LNCAP (cell line): ENCODE results near the gene OTOGL.

Experiments used
- TF ChIP-seq, protein P1 (sequence below): fragments of 450-650 bp; IDR thresholded peaks from 2 replicates; pipeline ENCODE4 v1.5.1; 2017; ENCODE audit warnings: mild to moderate bottlenecking

OTOGL gene, protein sequence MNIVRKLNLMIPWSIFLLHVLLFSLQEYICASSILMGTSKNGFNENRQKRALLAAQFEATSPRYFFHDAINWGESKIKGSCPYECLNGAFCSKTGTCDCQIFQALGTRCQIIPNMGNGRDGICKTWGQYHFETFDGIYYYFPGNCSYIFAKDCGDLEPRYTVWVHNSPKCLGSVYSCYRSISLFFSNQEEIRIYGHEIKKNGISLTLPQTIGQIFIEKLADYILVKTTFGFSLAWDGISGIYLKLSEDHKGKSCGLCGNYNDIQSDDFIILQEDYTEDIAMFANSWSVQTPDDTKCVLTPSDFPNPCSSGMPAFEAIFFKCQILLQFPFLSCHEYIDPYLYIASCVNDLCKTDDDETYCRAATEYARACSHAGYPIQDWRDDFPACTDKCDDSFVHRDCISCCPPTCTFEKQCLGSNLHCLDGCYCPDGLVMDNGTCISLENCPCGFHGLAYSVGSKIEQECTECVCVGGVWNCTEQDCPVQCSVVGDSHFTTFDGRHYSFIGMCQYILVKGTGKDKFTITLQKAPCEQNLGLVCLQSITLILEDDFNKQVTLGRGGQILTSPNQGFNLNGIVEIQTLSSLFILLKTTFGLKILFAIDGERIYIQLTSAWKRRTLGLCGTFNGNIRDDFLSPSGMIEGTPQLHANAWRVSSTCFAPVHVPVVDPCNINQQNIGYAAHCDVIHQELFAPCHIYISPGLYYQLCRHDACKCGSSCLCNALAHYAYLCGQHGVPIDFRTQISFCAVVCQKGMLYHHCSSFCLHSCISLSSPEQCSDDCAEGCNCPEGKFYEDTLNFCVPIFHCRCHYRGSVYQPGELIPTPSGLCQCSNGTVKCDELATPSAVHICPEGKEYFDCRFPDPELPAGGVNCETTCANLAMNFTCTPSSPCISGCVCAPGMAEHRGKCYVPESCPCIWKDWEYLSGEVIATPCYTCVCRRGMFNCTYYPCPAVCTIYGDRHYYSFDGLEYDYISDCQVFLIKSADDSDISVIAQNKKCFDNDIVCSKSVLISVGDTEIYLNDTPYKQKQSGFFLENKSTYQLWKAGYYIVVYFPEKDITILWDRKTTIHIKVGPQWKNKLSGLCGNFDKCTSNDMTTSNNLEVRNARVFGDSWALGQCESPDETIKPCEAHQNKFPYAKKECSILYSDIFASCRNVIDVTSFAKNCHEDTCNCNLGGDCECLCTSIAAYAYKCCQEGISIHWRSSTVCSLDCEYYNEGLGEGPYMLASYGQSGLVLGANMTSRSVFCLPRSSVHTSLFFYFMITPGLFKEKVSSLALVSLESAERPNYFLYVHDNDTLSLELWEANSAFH (N-terminal part only)

DNA sequence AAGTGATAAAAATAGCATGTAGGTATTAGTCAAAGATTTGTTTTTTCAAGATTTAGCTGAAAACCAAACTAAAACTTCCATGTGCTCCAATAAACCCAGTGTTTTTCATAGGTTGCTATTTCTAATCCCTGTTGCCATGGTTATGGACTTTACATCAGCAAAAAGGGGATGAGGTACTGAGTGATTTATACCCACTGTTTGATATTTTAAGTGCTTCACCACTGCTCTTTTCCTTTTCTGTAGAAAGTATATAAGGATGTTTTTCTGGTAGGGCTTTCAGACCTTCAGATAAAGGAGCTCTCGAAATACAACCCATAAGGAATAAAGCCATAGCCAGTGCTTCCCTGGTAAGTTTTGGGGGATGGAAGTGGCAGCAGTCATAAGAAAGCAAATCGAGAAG, at the start of gene OTOGL:
OTOGL (plus strand) TSS at position 279 of the 400 bp plus-strand sequence. CDS start 109,895 bp downstream, outside the sequence.
- TF ChIP-seq, protein P1, sequence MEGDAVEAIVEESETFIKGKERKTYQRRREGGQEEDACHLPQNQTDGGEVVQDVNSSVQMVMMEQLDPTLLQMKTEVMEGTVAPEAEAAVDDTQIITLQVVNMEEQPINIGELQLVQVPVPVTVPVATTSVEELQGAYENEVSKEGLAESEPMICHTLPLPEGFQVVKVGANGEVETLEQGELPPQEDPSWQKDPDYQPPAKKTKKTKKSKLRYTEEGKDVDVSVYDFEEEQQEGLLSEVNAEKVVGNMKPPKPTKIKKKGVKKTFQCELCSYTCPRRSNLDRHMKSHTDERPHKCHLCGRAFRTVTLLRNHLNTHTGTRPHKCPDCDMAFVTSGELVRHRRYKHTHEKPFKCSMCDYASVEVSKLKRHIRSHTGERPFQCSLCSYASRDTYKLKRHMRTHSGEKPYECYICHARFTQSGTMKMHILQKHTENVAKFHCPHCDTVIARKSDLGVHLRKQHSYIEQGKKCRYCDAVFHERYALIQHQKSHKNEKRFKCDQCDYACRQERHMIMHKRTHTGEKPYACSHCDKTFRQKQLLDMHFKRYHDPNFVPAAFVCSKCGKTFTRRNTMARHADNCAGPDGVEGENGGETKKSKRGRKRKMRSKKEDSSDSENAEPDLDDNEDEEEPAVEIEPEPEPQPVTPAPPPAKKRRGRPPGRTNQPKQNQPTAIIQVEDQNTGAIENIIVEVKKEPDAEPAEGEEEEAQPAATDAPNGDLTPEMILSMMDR, result no peak

DNA sequence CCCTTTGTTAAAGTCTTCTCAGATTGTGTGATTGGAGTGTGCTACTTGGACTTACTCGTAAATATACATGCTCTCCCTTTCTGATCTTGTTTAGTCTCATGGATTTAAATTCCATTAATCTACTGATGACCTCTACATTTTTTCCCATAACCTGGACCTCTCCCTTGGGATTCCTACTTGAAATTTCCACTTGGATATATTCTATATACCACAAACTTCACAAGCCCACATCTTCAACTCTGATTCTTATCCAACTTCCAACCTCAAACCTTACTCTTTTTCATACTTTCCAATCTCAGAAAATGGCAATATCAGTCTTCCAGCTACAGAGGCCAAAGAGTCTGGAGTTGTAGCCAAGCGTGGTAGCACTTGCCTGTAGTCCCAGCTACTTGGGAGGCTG, 49.1 kb upstream of the OTOGL start:
- TF ChIP-seq, protein P1, result no peak

DNA sequence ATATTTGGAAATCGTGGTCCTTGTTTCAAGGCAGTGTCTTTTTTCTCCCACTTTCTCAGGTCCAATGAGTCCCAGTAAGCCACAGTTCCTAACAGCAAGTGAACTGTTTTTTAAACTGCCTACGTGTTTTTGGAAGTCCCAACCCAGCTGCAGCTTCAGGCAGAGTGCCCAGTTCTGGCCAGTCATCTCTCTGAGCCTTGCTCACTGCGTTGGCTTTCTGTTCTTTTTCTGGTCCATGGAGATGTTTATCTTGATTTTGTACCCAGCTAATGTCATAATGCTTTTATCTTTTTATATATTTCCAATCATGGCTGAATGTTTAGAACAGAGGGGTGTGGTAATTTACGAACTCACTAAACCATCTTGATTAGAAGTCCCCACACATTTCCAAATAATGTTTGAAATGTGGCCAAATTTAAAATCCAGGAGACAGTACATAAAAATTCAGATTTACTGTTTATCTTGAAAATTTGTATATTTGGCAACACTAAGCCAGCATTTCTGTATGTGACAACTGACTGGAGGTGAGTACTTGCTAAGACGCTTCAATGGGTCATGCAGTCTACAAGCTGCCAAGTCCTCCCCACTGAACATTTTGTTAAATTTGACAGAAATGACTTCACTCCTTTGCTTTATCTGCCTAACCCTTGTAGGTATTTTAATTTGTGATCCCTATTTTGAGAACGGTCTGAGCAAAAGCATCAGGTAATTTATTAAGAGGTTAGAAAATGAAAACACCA, 46.1 kb upstream of the OTOGL start:
- TF ChIP-seq, protein P1, result no peak

DNA sequence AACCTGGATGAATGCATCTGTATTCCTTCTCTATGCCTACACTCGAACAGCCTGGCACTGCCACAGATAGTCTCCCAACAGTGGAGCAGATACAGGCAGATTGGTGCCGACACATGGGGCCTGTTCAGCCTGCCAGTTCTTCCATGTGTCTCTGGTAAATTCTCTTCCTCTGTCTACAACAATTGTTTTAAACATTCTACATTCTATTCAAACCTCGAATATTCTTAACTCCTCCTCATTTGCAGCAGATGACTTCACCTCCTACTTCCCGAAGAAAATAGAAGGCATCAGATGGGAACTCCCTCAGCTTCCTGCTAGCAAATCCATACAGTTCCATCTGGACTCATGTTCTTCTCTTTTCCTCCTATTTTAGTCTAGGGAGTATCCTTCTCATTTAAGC, 43.1 kb upstream of the OTOGL start:
- TF ChIP-seq, protein P1, result no peak

DNA sequence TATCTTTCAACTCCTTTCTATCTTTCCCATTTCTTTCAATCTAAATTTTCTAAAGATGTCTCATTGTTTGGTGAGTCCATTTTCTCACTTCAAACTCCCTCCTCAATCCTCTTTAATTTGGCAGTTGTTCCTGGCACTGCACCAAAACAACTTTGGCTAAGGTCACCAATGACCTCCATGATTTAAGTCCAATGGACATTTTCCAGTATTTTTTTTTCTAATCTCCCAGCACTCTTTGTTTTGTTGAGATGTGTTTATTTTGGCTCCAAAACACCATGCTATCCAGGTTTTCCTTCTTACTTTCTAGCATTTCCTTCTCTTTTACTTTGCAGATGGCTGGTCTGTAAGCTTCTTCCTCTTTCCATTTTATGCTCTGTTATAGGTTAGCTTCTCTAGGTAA, 42.5 kb upstream of the OTOGL start:
- TF ChIP-seq, protein P1, result no peak

DNA sequence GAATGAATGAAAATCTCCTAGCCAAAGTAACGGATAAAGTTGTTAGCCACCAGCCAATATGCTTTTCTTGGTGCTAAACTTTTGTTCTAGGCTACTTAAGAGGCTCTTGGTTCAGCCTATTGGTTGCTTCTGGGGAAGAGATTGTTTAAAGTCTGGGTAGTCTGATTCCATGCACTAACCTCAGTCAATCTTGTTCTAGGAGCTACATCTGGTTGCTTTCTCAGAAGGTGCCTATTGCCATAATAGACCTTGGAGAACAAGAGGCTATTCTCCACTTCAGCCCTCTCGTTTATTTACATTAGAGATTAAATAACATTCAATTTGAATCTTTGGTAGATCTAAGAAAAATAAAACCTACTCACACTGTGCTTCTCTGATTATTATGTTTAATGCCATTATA, 40.8 kb upstream of the OTOGL start:
- TF ChIP-seq, protein P1, result no peak

DNA sequence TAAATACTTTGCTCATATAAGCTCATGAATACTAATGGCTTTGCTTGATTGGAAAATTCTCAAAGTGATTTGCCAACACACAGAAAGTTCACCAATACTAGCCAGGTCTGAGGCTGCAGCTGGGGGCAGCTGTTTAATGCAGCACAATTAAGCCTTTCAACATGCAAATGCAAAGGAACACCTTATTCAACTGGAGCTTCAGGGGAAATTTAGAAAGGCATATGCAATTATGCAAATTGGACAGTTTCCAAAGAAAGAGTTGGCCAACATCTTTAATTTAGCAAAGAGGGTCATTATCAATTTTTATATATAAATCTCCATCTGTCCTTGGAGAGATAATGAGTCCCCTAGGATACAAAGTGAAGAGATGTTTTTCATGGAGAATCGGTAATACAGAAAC, 40.2 kb upstream of the OTOGL start:
- TF ChIP-seq, protein P1, result no peak
